ENCODE results near the gene MRAS. TPM values are rescaled to one million over a fixed set of nuclear protein-coding genes. Genes with fewer than 3 reads are reported as not detected.
A peak's percentile ranks its signal among the peaks of the same experiment; 100 is the strongest.

MRAS gene
- total RNA-seq, 4 donors from 2014 or later, result 107 to 289 (median 171) TPM

DNA sequence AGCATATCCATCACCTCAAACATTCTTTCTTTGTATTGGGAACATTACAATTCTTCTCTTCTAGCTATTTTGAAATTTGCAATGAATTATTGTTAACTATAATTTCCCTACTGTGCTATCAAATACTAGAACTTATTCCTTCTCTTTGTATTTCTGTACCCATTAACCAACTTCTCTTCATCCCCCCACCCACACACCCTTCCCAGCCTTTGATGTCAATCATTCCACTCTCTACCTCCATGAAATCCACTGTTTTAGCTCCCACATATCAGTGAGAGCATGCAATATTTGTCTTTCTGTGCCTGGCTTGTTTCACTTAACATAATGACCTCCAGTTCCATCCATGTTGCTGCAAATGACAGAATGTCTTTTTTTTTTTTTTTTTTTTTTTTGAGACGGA lies 30.6 kb downstream of the MRAS start:
- TF ChIP-seq POLR2A (IDR thresholded peaks at IDR 0.05), result no peak
- TF ChIP-seq EP300 (IDR thresholded peaks at IDR 0.05), result no peak
- TF ChIP-seq, protein P1, sequence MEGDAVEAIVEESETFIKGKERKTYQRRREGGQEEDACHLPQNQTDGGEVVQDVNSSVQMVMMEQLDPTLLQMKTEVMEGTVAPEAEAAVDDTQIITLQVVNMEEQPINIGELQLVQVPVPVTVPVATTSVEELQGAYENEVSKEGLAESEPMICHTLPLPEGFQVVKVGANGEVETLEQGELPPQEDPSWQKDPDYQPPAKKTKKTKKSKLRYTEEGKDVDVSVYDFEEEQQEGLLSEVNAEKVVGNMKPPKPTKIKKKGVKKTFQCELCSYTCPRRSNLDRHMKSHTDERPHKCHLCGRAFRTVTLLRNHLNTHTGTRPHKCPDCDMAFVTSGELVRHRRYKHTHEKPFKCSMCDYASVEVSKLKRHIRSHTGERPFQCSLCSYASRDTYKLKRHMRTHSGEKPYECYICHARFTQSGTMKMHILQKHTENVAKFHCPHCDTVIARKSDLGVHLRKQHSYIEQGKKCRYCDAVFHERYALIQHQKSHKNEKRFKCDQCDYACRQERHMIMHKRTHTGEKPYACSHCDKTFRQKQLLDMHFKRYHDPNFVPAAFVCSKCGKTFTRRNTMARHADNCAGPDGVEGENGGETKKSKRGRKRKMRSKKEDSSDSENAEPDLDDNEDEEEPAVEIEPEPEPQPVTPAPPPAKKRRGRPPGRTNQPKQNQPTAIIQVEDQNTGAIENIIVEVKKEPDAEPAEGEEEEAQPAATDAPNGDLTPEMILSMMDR (IDR thresholded peaks at IDR 0.05), result no peak
- peaks cover 0 to 30% (median 0%) of the 10 kb centered on the region in 3 donors for H3K36me3 ChIP-seq
- H3K4me3 ChIP-seq, result no peak overlapping the region
- H3K27ac ChIP-seq, result peak overlapping the region in 2 of 4 donors; percentile 77 to 78
- no peaks in the 10 kb centered on the region for H3K27me3 ChIP-seq
- peaks cover 0 to 83% (median 35%) of the 10 kb centered on the region in 4 donors for H3K4me1 ChIP-seq
- no peaks in the 10 kb centered on the region for H3K9me3 ChIP-seq
- DNase-seq (ENCODE audit: low spot score in 2 of 2), result no peak
- 72 to 79% methylated on average over 1 of the region's 1 CpG for WGBS, 2 donors

DNA sequence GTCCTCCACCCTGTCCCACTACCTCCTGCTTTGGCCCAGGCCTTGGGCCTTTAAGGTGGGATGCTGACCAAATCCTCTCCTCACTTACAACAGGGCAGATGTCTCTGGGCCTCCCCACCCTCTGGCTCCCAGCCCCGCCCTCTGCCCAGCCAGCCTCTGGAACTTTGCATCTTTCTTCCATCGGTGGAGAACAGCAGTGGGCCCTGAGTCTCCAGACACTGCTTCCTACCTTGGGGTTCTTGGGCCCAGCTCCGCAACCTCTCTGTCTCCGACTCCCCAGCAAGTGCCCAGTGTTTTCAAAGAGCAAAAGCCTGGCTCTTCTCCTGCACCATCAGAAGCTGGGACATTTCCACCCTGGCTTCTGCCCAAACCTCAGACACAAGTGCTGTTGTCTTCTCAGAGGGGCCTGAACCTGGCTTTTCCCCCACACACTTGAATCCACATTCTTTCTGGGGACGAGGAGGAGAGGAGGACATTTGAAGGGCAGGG lies 33.1 kb downstream of the MRAS start:
- TF ChIP-seq, protein P1 (IDR thresholded peaks at IDR 0.05), result no peak
- TF ChIP-seq EP300 (IDR thresholded peaks at IDR 0.05), result no peak
- Histone ChIP-seq H3K4me1 (peaks cover 0 to 86% (median 47%) of the 10 kb centered on the region in 4 donors), H3K4me3 (no peak overlapping the region), H3K36me3 (peaks cover 0 to 23% (median 0%) of the 10 kb centered on the region in 3 donors), H3K27me3 (no peaks in the 10 kb centered on the region), H3K27ac (peak overlapping the region; percentile 79 to 94 (median 84)), H3K9me3 (no peaks in the 10 kb centered on the region)
- DNase-seq (ENCODE audit: low spot score in 2 of 2), result peak; percentile 61 to 68
- 17 to 45% methylated on average over 5 of the region's 5 CpGs for WGBS, 2 donors

DNA sequence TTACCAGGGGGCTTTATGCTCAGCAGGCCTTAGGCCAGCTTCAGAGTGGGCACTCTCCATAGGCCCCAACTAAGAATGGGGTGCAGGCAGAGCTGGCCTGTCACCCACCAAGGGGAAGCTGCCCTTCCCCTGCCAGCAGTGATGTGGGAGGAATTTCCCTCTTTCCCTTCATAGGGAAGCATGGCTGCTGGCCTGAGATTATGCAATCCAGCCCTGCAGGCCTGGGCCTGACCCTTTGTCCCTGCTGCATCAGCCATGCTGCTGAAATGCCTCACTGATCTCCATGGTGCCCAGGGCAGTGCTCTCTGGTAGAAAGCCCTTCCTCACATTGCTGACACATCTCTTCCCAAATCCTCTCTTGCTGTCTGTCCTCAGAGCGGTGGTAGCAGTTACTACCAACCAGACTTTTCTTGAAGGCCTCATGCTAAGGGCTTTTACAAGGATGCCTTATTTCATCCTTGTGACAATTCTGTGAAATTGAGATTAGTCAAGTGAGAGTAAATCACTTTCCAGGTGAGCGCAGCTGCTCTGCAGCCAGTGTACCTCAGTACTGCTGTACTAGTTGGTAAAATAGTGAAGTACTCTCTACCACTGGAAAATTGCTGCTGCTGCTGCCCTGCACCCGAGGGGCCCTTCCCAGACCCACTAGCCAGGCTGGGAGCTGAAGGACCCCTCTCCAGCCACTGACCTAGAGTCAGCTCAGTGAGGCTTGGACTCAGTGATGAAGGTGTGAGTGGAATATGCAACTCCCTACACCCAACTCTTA lies 33.8 kb downstream of the MRAS start:
- Histone ChIP-seq H3K9me3 (no peaks in the 10 kb centered on the region), H3K4me3 (no peak overlapping the region), H3K27ac (peak overlapping the region; percentile 79 to 94 (median 84)), H3K4me1 (peaks cover 0 to 80% (median 46%) of the 10 kb centered on the region in 4 donors), H3K27me3 (no peaks in the 10 kb centered on the region), H3K36me3 (peaks cover 0 to 25% (median 0%) of the 10 kb centered on the region in 3 donors)
- TF ChIP-seq, protein P1 (IDR thresholded peaks at IDR 0.05), result no peak
- TF ChIP-seq POLR2A (IDR thresholded peaks at IDR 0.05) (peak in 1 of 2 donors; percentile 9), EP300 (IDR thresholded peaks at IDR 0.05) (peak; percentile 38 to 96)
- DNase-seq (ENCODE audit: low spot score in 2 of 2), result peak; percentile 69 to 76
- WGBS, 2 donors, result 80 to 90% methylated on average over 3 of the region's 3 CpGs

DNA sequence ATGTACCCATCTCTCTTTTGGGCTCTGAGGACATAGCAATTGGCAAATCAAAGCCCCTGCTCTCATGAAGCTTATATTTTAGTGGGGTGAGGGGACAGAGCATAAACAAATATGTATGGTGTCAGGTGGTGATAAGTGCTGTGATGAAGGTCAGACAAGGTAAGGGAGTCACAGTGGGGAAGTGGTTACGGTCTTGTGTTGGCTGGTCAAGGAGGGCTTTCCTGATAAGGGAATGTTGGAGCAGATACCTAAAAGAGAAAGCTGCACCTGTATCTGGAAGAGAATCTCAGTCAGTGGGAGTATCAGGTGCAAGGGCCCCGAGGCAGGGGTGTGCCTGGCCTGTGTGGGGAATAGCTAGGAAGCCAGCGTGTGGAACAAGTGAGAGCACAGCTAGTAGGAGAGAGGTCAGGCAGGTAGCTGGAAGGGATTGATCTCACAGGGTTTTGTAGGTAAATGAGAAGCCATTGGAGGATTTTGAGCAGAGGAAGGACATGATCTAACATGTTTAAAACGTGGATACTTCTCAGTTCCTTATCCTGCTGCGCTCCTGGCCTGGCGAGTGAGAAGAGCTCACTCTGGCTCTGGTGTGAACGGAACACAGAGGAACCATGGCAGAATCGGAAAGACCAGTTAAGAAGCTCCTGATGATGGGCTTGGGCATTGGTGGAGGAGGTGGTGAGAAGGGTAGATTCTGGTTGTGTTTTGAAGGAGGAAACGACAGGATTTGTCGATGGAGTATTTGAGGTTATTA lies 35.5 kb downstream of the MRAS start:
- H3K9me3 ChIP-seq, result no peaks in the 10 kb centered on the region
- H3K36me3 ChIP-seq, result peaks cover 0 to 7% (median 0%) of the 10 kb centered on the region in 3 donors
- TF ChIP-seq, protein P1 (IDR thresholded peaks at IDR 0.05), result no peak
- TF ChIP-seq EP300 (IDR thresholded peaks at IDR 0.05) (no peak), POLR2A (IDR thresholded peaks at IDR 0.05) (no peak)
- WGBS, 2 donors, result 90% methylated on average over 10 of the region's 10 CpGs
- peak overlapping the region; percentile 41 to 94 (median 82) for H3K27ac ChIP-seq
- H3K4me3 ChIP-seq, result no peak overlapping the region
- DNase-seq (ENCODE audit: low spot score in 2 of 2), result no peak
- no peaks in the 10 kb centered on the region for H3K27me3 ChIP-seq
- peaks cover 0 to 75% (median 47%) of the 10 kb centered on the region in 4 donors for H3K4me1 ChIP-seq
